Measurements from ENCODE around the gene TESMIN. TPM values are rescaled to one million over a fixed set of nuclear protein-coding genes. Genes with fewer than 3 reads are reported as not detected.

TESMIN gene
- total RNA-seq, 1 donor from 2014 or later: 2.4 TPM

DNA sequence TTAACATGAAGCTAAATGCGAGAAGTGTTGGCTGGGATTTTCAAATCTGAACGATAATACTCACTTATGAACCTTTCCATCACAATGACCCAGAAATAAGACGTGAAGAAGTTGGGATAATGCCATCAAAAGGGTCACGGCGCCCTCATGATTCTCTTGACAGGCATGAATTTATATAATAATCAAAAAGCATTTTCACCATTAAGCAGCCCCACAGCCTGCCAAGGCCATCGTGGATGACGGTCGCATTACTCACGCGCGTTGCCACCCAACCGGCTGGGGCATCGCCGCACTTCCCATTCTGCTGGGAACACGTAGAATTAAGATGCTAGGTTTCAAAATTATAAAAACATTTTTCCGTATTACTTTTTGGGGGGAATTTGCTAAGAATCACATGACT, 85.9 kb downstream of the TESMIN start:
- no peak overlapping the region for H3K4me3 ChIP-seq (ENCODE audit: low read depth, low read length)
- no peaks in the 10 kb centered on the region for H3K36me3 ChIP-seq (ENCODE audit: control insufficient read depth, insufficient read depth, low read length)
- peak; percentile 23 for FAIRE-seq
- no peak for DNase-seq (ENCODE audit: low read depth)
- TF ChIP-seq, protein P1, sequence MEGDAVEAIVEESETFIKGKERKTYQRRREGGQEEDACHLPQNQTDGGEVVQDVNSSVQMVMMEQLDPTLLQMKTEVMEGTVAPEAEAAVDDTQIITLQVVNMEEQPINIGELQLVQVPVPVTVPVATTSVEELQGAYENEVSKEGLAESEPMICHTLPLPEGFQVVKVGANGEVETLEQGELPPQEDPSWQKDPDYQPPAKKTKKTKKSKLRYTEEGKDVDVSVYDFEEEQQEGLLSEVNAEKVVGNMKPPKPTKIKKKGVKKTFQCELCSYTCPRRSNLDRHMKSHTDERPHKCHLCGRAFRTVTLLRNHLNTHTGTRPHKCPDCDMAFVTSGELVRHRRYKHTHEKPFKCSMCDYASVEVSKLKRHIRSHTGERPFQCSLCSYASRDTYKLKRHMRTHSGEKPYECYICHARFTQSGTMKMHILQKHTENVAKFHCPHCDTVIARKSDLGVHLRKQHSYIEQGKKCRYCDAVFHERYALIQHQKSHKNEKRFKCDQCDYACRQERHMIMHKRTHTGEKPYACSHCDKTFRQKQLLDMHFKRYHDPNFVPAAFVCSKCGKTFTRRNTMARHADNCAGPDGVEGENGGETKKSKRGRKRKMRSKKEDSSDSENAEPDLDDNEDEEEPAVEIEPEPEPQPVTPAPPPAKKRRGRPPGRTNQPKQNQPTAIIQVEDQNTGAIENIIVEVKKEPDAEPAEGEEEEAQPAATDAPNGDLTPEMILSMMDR (IDR thresholded peaks at IDR 0.05; ENCODE audit: insufficient read depth, low read length, severe bottlenecking): no peak
- H3K27me3 ChIP-seq (ENCODE audit: control insufficient read depth, insufficient read depth, low read length): peaks cover 2% of the 10 kb centered on the region

DNA sequence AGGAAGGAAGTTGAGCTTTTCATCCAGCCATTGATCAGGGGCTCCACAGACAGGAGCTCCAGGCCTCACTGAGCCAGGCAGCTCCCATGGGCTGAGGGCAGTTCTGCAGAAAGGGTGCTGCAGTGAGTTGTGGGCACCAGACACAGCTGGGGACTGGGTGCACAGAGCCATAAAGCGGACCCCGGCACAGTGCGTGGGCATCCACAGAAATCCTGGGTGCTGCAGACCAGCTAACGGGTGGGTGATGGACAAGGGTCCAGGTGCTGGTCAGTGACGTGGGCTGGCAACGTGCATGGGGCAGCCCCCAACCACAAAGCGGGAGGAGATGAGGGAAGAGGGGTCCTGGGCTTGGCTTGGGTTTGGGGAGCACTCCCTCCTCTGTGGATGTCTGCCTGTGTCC, 86.4 kb downstream of the TESMIN start:
- DNase-seq (ENCODE audit: low read depth) (no peak), FAIRE-seq (no peak)
- Histone ChIP-seq H3K36me3 (ENCODE audit: control insufficient read depth, insufficient read depth, low read length) (no peaks in the 10 kb centered on the region), H3K4me3 (ENCODE audit: low read depth, low read length) (no peak overlapping the region), H3K27me3 (ENCODE audit: control insufficient read depth, insufficient read depth, low read length) (peaks cover 2% of the 10 kb centered on the region)
- TF ChIP-seq, protein P1 (IDR thresholded peaks at IDR 0.05; ENCODE audit: insufficient read depth, low read length, severe bottlenecking): no peak

DNA sequence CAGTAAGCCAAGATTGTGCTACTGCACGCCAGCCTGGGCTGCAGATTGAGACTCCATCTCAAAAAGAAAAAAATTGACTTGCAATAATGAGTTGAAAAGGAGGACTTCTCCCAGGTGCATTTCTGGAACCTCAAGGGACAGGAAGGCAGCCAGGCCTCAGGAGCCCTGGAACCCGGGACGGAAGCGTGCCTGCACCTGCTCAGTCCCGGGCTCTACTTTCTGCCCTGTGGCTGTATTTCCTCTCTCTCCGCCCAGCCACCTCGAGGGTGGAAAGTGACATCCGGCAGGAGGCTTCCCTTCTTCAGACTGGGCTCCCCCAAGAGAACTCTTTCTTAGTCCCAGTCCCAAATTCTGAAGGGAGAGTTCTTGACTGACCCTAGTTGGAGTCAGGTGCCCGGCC, 87.2 kb downstream of the TESMIN start:
- no peak for DNase-seq (ENCODE audit: low read depth)
- no peaks in the 10 kb centered on the region for H3K36me3 ChIP-seq (ENCODE audit: control insufficient read depth, insufficient read depth, low read length)
- no peak for FAIRE-seq
- no peak overlapping the region for H3K4me3 ChIP-seq (ENCODE audit: low read depth, low read length)
- TF ChIP-seq, protein P1 (IDR thresholded peaks at IDR 0.05; ENCODE audit: insufficient read depth, low read length, severe bottlenecking): no peak
- H3K27me3 ChIP-seq (ENCODE audit: control insufficient read depth, insufficient read depth, low read length): peaks cover 2% of the 10 kb centered on the region

DNA sequence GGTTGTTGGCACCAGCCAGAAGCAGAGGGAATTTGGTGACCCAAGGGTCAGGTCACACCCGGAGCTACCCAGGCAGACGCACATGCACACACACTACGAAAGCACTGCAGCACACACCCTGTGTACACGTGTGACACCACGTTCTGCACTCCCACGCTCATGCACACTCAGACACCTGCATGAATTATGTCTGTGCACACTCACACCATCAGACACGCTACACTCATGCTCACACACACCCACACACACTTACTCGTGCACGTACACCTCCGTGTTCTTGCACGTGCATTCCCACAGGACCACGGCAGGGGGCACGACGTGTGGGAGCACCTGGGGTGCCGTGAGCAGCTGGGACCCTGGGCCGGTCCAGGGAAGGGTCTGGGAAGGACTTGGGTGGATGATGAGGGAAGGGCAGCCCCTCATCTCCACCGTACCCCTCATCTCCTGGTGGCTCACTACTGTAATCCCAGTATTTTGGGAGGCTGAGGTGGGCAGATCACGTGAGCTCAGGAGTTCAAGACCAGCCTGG, 87.8 kb downstream of the TESMIN start:
- H3K27me3 ChIP-seq (ENCODE audit: control insufficient read depth, insufficient read depth, low read length): peaks cover 2% of the 10 kb centered on the region
- TF ChIP-seq, protein P1 (IDR thresholded peaks at IDR 0.05; ENCODE audit: insufficient read depth, low read length, severe bottlenecking): no peak
- DNase-seq (ENCODE audit: low read depth) (no peak), FAIRE-seq (peak; percentile 92)
- H3K4me3 ChIP-seq (ENCODE audit: low read depth, low read length): no peak overlapping the region
- no peaks in the 10 kb centered on the region for H3K36me3 ChIP-seq (ENCODE audit: control insufficient read depth, insufficient read depth, low read length)

DNA sequence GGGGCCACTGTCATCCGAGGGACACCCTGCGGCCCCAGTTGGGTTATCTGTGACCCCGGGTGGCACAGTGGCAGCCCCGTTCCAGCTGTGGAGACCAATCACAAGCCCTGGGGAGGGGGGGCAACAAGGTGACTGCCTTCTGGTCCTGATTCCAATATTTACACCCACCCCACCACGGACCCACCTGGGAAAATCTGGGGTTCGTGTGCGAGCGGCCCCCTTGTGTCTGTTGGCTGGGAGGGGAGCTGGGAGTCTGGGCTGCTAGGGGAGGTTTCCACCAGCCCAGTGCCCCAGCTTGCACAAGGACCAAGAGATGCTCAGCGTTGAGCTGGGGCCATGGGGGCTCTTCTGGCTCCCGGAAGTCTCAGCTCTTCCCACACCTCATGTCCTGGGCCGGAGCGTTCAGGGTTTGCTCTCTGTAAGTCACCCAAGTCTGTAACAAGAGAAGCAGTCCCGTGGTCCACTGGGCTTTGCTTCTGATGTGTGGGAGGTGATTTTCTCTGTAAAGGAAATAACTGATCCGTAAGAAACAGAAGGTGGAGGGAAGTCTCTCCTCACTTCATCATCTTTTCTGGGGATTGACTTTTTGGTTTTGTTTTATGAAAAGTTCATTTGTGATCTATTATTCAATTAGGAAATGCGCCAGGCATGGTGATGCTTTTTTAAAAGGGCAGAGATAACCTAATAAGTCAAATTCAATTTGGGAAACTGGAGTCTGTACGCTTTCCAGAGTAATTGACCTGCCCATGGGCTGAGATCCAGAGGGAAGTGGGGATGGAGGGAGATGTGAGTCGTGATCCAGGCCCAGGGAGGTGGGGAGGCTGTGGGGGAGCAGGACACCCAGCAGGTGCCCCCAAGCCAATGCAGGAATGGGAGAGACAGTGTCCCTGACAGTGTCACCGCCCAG, 89.4 kb downstream of the TESMIN start:
- TF ChIP-seq, protein P1 (IDR thresholded peaks at IDR 0.05; ENCODE audit: insufficient read depth, low read length, severe bottlenecking): no peak
- Histone ChIP-seq H3K27me3 (ENCODE audit: control insufficient read depth, insufficient read depth, low read length) (peaks cover 3% of the 10 kb centered on the region), H3K36me3 (ENCODE audit: control insufficient read depth, insufficient read depth, low read length) (no peaks in the 10 kb centered on the region), H3K4me3 (ENCODE audit: low read depth, low read length) (no peak overlapping the region)
- no peak for DNase-seq (ENCODE audit: low read depth)
- no peak for FAIRE-seq
